Gastroesophageal sphincter (tissue), 3 donors: ENCODE measurements around the gene KNL1.

ENCODE experiments used
- EP300 ChIP-seq: sonication (generic); formaldehyde crosslinking; IDR thresholded peaks from one replicate; pipeline ENCODE4 v1.6.1; 2017; ENCODE audit warnings: antibody characterized with exemption, mild to moderate bottlenecking
- POLR2A ChIP-seq, 2 donors: fragments of 450-650 bp; IDR thresholded peaks; one replicate each; pipeline ENCODE4 v1.6.1; 2017; ENCODE audit warnings: antibody characterized with exemption in 2 of 2, mild to moderate bottlenecking in 2 of 2, moderate library complexity in 1 of 2
- POLR2AphosphoS5 ChIP-seq: sonication (generic); formaldehyde crosslinking; IDR thresholded peaks from one replicate; pipeline ENCODE4 v1.6.1; 2017; ENCODE audit warnings: antibody characterized with exemption
- TF ChIP-seq, protein P1 (sequence below), 4 experiments: fragments of 200-600 bp in 2 of 4; fragments of 450-650 bp in 2 of 4; sonication (generic) in 1 of 4; IDR thresholded peaks; one replicate each; pipeline ENCODE4 v1.5.1; 2017 to 2019; ENCODE audit warnings: antibody characterized with exemption in 4 of 4, mild to moderate bottlenecking in 2 of 4, moderate library complexity in 2 of 4

DNA sequence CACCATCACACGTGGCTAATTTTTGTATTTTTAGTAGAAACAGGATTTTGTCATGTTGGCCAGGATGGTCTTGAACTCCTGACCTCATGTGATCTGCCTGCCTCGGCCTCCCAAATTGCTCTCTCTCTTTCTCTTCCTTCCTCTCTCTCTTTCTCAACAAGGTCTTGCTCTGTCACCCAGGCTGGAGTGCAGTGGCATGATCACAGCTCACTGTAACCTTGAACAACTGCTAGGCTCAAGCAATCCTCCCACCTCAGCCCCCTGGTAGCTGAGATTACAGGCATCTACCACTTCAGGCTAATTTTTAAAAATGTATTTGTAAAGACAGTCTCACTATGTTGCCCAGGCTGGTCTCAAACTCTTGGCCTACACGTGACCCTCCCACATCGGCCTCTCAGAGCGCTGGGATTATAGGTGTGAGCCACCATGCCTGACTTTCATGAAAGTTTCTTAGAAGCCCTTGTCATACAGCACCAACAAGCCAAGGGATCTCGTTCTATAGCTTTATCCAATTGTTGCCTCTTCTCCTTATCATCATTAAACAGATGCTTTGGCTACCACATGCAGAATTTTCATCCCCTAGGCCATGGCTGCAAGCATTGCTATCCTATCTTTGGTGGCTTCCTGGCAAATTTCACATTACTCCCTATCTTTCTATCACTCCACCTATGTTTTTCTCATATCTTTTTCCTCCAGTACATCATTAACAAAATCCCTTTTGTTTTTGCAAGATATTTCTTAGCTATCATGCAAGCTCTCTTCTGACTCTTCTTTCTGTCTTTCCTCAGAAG, 34.9 kb upstream of the KNL1 start:
- no peak for TF ChIP-seq EP300
- TF ChIP-seq, protein P1, sequence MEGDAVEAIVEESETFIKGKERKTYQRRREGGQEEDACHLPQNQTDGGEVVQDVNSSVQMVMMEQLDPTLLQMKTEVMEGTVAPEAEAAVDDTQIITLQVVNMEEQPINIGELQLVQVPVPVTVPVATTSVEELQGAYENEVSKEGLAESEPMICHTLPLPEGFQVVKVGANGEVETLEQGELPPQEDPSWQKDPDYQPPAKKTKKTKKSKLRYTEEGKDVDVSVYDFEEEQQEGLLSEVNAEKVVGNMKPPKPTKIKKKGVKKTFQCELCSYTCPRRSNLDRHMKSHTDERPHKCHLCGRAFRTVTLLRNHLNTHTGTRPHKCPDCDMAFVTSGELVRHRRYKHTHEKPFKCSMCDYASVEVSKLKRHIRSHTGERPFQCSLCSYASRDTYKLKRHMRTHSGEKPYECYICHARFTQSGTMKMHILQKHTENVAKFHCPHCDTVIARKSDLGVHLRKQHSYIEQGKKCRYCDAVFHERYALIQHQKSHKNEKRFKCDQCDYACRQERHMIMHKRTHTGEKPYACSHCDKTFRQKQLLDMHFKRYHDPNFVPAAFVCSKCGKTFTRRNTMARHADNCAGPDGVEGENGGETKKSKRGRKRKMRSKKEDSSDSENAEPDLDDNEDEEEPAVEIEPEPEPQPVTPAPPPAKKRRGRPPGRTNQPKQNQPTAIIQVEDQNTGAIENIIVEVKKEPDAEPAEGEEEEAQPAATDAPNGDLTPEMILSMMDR (IDR thresholded peaks at IDR 0.05), result no peak
- no peak for TF ChIP-seq POLR2A (IDR thresholded peaks at IDR 0.05)
- no peak for TF ChIP-seq POLR2AphosphoS5
